Measurements from ENCODE around the gene SDS.

The SDS gene

DNA sequence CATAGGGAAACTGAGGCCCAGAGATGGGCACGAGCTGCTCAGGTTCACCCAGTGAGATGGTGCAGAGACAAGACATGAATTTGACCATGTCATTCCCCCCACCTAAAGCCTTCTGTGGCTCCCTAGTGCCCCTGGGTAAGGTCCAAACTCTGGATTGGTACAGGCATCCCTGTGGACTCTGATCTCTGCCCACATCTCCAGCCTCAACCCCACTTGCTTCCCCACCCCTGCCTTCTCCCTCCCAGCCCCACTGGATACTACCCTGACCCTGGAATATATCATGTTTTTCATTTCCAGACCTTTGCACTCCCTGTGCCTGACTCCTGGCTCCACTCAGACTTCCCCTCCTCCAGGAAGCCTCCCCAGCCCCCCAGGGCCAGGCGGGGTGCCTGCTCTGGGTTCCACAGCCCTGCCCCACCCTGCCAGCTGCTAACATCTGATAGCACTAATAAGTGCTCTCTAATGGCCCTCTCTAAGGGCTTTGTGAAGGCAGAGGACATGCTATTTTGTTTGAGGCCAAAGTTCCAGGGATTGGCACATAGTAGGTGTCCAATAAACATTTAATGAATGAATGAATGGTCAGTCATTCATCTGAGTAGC, 17.4 kb upstream of the SDS start:
- H3K36me3 ChIP-seq (replicated peaks), result no peaks in the 10 kb centered on the region; the same call in 1 of the 2 replicates
- H3K4me1 ChIP-seq, result peaks cover 10% of the 10 kb centered on the region
- in situ Hi-C loops (cut with MboI; ENCODE audit: low sequenced_read_pairs), result no loop called here
- H3K4me3 ChIP-seq, result no peak overlapping the region
- no peaks in the 10 kb centered on the region for H3K9me3 ChIP-seq
- H3K27me3 ChIP-seq (ENCODE audit: low read depth), result no peaks in the 10 kb centered on the region
- DNase-seq (ENCODE audit: low spot score in 2 of 2), result no peak

DNA sequence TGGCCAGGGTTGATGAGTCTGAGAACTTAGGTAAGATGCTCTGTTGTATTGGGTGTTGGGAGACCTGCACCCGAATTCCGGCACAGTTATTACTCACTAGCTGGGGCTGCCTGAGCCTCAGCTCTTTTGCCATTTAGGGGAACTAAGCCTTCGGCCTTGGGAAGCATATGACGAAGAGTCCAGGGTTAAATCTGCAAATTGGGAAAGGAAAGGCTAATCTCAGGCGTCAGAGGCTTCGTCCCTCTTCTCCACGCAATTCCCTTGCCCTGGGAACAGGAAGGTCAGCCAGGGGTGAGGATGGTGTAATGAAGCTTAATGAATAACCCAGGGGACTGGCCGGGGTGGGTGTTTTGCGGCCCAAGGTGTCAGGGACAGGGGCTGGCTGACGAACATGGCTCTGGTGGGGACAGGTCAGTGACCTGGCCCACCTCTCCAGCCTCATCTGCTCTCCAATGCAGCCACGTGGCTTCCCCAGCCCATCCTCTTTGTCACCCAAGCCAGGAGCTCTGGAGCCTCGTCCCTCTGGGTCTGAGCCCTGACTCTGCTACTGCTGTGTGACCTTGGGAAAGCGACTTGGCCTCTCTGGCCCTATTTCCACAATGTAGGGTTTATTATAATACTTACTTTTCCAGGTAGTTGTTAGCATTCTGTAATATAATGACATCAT, 14.7 kb upstream of the SDS start:
- DNase-seq (ENCODE audit: low spot score in 2 of 2), result no peak
- in situ Hi-C loops (cut with MboI; ENCODE audit: low sequenced_read_pairs), result no loop called here
- Histone ChIP-seq H3K27me3 (ENCODE audit: low read depth) (no peaks in the 10 kb centered on the region), H3K9me3 (no peaks in the 10 kb centered on the region), H3K36me3 (replicated peaks) (no peaks in the 10 kb centered on the region), H3K4me3 (no peak overlapping the region), H3K4me1 (peaks cover 13% of the 10 kb centered on the region)

DNA sequence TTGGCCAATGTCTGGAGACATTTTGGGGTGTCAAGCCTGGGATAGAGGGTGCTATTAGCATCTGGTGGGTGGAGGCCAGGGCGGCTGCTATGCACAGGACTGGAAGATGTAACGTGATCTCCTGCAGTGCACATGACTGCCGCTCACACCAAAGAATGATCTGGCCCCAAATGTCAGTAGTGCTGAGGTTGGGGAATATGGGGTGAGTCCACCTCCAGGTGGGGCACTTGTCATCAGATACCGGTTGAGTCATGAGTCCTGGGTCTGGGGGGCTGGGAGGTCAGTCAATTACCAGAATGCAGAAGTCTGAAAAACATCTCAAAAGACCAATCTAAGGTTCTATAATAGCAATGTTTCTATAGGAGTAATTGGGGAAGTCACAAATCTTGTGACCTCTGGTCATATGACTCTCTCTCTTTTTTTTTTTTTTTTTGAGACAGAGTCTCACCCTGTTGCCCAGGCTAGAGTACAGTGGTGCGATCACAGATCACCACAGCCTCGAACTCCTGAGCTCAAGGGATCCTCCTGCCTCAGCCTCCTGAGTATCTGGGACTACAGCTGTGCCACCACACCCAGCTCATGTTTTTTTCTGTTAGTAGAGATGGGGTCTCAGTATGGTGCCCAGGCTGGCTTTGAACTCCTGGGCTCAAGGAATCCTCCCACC, 12.5 kb upstream of the SDS start:
- H3K4me3 ChIP-seq, result no peak overlapping the region
- H3K9me3 ChIP-seq, result no peaks in the 10 kb centered on the region
- in situ Hi-C loops (cut with MboI; ENCODE audit: low sequenced_read_pairs), result no loop called here
- DNase-seq (ENCODE audit: low spot score in 2 of 2), result no peak
- peaks cover 5% of the 10 kb centered on the region; the same call in 1 of the 2 replicates for H3K4me1 ChIP-seq
- H3K27me3 ChIP-seq (ENCODE audit: low read depth), result no peaks in the 10 kb centered on the region
- H3K36me3 ChIP-seq (replicated peaks), result no peaks in the 10 kb centered on the region

DNA sequence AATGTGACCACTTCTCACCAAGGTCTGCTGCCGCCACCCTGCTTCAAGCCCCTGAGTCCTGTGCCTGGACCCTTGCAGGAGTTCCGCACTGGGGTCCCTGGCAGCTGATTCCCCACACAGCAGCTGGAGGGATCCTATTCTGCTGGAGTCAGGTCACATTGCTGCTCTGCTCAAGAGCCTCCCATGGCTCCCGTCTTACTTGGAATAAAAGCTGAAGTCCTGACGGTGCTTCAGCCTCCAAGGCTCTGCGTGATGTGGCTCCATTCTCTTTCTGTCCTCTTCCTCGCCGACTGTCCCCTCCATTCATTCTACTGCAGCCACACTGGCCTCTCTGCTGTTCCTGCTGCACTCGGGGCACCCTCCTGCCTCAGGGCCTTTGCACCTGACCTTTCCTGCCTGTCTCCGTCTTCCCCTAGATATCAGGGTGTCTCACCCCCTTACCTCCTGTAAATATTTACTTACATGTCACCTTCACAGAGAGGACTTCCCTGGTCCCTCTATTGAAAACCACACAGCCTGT, 10.9 kb upstream of the SDS start:
- Histone ChIP-seq H3K36me3 (replicated peaks) (no peaks in the 10 kb centered on the region), H3K4me3 (no peak overlapping the region), H3K27me3 (ENCODE audit: low read depth) (no peaks in the 10 kb centered on the region), H3K4me1 (peaks cover 5% of the 10 kb centered on the region; the same call in 1 of the 2 replicates), H3K9me3 (no peaks in the 10 kb centered on the region)
- in situ Hi-C loops (cut with MboI; ENCODE audit: low sequenced_read_pairs), result no loop called here
- no peak for DNase-seq (ENCODE audit: low spot score in 2 of 2)

DNA sequence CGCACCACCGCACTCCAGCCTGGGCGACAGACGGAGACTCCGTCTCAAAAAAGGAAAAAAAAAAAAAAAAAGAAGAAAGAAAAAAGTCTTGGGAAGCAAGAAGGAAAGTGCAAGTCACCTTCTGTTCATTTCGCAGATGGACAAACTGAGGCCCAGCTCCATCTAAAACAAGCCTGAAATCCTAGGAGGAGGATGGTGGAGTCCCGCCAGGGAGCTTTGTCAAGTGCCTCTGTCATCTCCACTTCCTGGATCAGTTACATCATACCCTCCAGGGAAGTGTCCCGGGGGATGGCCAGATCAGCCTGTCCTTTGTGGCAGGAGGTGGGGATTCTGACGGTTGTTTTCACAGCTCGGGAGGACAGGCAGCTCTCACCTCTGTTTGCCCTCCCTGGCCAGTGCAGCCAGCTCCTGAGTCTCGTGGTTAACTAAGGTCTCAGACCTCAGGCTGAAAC, 9.8 kb upstream of the SDS start:
- Histone ChIP-seq H3K9me3 (no peaks in the 10 kb centered on the region), H3K4me3 (no peak overlapping the region), H3K36me3 (replicated peaks) (no peaks in the 10 kb centered on the region), H3K4me1 (peaks cover 5% of the 10 kb centered on the region; the same call in 1 of the 2 replicates), H3K27me3 (ENCODE audit: low read depth) (no peaks in the 10 kb centered on the region)
- in situ Hi-C loops (cut with MboI; ENCODE audit: low sequenced_read_pairs), result no loop called here
- peak in 1 of 2 experiments; percentile 44 for DNase-seq (ENCODE audit: low spot score in 2 of 2)

DNA sequence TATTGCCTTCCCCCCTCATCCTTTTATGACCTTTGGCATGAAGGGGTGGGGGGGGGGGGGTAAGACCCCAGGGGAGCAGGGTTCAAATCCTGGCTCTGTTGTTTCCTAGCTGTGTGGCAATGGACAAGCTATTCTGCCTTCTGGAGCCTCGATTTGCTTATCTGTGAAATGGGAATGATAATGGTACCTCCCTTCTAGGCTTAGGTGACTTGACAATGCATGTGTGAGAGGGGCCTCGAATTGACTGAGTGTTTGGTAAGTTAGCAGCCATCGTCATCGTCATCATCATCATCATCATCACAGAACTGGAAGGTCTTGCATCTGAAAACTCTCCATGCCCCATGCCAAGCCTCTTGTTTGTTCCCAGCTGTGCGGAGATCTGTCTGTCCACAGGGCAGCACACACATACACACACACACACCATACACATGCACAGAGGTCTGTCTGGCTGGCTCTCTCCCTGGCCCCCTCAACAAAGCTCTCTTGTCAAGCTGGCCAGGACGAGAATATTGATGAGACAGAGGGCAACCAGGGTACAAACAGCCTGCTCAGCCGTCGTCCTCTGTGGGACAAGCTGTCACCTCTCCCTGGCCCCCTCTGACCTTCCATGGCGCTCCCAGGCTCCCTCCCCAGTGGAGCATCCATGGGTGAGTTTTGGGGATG, 5.9 kb upstream of the SDS start:
- in situ Hi-C loops (cut with MboI; ENCODE audit: low sequenced_read_pairs), result no loop called here

DNA sequence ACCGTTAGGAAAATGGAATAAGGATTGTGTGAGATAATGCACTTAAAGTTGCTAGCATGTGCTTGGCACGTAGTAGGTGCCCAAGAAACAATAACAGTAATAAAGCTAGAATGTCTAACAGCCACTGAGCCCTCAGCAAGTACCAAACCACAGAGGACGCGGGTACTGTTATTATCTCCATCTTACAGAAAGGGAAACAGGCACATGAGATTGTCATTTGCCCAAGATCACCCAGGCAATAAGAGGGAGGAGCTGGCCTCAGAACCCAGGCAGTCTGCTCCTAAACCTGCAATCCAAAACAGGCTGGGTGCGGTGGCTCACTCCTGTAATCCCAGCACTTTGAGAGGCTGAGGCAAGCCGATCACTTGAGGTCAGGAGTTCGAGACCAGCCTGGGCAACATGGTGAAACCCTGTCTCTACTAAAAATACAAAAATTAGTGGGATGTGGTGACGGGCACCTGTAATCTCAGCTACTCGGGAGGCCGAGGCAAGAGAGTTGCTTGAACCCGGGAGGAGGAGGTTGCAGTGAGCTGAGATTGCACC, 5.1 kb upstream of the SDS start:
- Histone ChIP-seq H3K9me3 (no peaks in the 10 kb centered on the region), H3K36me3 (replicated peaks) (no peaks in the 10 kb centered on the region), H3K4me3 (no peak overlapping the region), H3K4me1 (peaks cover 3% of the 10 kb centered on the region), H3K27me3 (ENCODE audit: low read depth) (no peaks in the 10 kb centered on the region)
- in situ Hi-C loops (cut with MboI; ENCODE audit: low sequenced_read_pairs), result no loop called here
- no peak for DNase-seq (ENCODE audit: low spot score in 2 of 2)

More for the DNA sequence above, 5.9 kb upstream of the SDS start:
- H3K4me3 ChIP-seq, result no peak overlapping the region
- no peaks in the 10 kb centered on the region for H3K27me3 ChIP-seq (ENCODE audit: low read depth)
- no peak for DNase-seq (ENCODE audit: low spot score in 2 of 2)
- peaks cover 3% of the 10 kb centered on the region for H3K4me1 ChIP-seq
- H3K9me3 ChIP-seq, result no peaks in the 10 kb centered on the region
- no peaks in the 10 kb centered on the region for H3K36me3 ChIP-seq (replicated peaks)

DNA sequence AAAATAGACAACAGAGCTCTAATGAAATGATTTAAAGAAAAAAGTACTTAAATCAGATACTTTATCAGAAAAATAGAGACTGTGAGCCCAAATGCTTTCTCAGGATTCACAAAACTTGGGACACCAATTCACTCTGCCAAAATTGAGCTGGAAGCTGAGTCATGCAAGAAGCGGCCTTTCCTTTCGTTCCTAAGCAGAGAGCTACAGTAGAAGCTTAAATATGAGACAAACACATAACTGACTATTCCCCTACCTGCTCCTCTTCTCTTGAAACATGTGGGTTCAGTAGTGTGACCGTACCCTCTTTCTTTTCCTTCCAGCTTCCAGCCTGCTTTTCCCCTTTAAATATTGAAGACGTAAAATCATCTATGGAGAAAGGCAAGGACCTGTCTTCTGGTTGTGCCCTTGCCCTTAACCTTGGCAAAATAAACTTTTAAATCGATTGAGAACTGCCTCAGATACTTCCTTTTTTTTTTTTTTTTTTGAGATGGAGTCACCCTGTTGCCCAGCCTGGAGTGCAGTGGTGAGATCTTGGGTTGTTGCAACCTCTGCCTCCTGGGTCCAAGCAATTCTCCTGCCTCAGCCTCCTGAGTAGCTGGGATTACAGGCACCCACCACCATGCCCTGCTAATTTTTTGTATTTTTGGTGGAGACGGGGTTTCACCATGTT, 4.4 kb upstream of the SDS start:
- Histone ChIP-seq H3K9me3 (no peaks in the 10 kb centered on the region), H3K4me1 (peaks cover 3% of the 10 kb centered on the region), H3K27me3 (ENCODE audit: low read depth) (no peaks in the 10 kb centered on the region), H3K4me3 (no peak overlapping the region), H3K36me3 (replicated peaks) (no peaks in the 10 kb centered on the region)
- DNase-seq (ENCODE audit: low spot score in 2 of 2), result no peak
- in situ Hi-C loops (cut with MboI; ENCODE audit: low sequenced_read_pairs), result no loop called here

DNA sequence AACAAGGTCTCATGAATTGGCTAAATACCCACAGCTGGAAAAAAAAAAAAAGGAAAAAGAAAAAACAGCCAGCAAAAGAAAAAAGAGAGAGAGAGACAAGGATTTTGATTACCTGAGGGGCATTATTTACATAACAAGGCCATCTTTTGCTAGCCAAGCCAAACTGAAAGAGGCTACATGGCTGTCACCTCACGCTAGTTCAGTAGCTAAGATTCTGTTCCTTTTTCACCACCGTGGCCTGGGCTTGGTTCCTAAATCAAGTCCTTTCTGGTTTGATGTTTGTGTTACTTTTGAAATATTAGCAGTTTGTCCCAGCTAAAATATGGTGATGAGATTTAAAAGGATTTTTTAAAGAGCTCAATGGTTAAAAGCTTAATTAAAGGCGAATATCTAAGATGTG, 2.0 kb upstream of the SDS start:
- no peak for DNase-seq (ENCODE audit: low spot score in 2 of 2)
- peaks cover 3% of the 10 kb centered on the region for H3K4me1 ChIP-seq
- in situ Hi-C loops (cut with MboI; ENCODE audit: low sequenced_read_pairs), result no loop called here

DNA sequence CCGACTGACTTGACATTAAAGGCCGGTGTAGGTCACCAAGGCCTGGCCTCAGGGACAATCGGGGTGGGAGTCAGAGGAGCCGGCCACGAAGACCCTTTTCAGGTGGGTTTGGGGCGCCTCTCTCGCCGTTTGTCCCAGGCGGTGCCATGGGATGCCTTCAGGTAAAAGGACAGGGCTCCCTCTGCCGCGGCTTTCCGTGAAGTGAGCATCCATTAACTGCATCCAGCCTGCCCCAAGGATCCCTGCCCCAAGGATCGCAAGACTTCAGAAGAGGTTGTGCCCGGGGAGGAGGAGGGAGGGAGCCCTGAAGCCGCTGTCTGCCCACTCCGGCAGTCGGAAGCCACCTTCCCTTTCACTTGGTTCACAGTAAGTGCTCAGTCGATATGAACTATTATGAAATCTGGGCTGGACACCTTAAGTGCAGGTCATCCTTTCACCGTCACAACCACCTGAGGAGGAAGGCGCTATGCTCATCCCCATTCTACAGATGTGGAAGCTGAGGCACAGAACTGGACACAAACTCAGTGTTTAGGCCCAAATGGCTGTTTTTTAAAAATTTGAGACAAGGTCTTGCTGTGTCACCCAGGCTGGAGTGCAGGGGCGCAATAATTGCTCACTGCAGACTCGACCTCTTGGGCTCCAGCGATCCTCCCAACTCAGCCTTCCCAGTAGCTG, 964 bp downstream of the SDS start:
- DNase-seq (ENCODE audit: low spot score in 2 of 2), result no peak
- in situ Hi-C loops (cut with MboI; ENCODE audit: low sequenced_read_pairs), result no loop called here
- no peaks in the 10 kb centered on the region for H3K36me3 ChIP-seq (replicated peaks)
- no peak overlapping the region for H3K4me3 ChIP-seq
- H3K9me3 ChIP-seq, result no peaks in the 10 kb centered on the region
- no peaks in the 10 kb centered on the region for H3K27me3 ChIP-seq (ENCODE audit: low read depth)
- H3K4me1 ChIP-seq, result peaks cover 3% of the 10 kb centered on the region

More for the DNA sequence above, 2.0 kb upstream of the SDS start:
- Histone ChIP-seq H3K4me3 (no peak overlapping the region), H3K36me3 (replicated peaks) (no peaks in the 10 kb centered on the region), H3K9me3 (no peaks in the 10 kb centered on the region), H3K27me3 (ENCODE audit: low read depth) (no peaks in the 10 kb centered on the region)

DNA sequence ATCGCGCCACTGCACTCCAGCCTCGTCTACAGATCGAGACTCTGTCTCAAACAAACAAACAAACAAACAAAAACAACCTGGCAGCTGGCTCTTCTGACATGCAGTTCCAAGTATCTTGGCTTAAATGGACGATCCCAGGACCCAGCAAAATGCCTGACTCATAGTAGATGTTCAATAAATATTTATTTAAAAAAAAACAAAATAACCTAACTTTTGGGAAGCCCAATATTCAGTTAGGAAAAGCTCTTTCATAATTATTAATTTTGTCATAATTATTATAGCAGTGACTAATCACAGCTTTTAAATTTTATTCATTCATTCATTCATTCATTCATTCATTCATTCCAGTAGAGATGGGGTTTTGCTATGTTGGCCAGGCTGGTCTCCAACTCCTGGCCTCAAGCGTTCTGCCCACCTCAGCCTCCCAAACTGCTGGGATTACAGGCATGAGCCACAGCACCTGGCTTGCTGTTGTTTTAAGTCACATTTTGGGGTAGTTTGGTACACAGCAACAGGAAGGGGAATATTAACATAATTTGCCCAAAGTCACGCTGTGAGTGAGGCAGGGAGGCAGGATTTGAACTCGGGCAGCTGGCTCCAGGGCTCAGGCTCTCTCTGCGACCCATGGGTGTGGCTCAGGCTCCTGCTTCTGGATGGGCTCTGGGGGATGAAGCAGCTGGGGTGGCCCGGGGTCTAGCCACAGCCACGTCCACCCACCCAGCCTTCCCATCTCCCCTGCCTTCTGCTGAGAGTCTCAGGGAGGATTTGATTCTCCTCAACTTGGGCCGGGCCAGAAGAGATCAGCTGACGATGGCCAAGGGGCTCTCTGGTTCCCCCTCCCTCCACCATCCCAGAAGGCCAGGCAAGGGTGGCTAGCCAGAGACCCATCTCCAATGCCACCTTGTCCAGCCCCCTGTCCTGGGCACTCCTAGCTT, 2.4 kb downstream of the SDS start:
- no peaks in the 10 kb centered on the region for H3K36me3 ChIP-seq (replicated peaks)
- no peaks in the 10 kb centered on the region for H3K27me3 ChIP-seq (ENCODE audit: low read depth)
- no peak overlapping the region for H3K4me3 ChIP-seq
- no peak for DNase-seq (ENCODE audit: low spot score in 2 of 2)
- in situ Hi-C loops (cut with MboI; ENCODE audit: low sequenced_read_pairs), result no loop called here
- peaks cover 3% of the 10 kb centered on the region for H3K4me1 ChIP-seq
- no peaks in the 10 kb centered on the region for H3K9me3 ChIP-seq

DNA sequence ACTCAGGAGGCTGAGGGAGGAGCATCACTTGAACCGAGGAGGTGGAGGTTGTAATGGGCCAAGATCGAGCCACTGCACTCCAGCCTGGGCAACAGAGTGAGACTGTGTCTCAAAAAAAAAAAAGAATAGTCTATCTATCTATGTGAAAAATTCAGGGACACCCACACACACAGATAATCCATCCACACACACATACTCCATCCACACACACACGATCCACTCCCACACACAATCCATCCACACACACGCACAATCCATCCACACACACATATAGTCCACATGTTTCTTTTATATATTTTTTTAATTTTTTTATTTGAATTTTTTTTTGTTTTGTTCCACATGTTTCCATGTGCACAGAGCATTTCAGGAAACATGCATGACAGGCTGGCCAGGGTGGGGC, 3.3 kb downstream of the SDS start:
- no peaks in the 10 kb centered on the region for H3K9me3 ChIP-seq
- no peaks in the 10 kb centered on the region for H3K4me1 ChIP-seq
- H3K27me3 ChIP-seq (ENCODE audit: low read depth), result no peaks in the 10 kb centered on the region
- no peaks in the 10 kb centered on the region for H3K36me3 ChIP-seq (replicated peaks)
- in situ Hi-C loops (cut with MboI; ENCODE audit: low sequenced_read_pairs), result no loop called here
- no peak overlapping the region for H3K4me3 ChIP-seq
- DNase-seq (ENCODE audit: low spot score in 2 of 2), result no peak

Data from HAP-1 (cell line).